NCI-H2081 treated with DMSO at 0.1 percent for 48 hours (cell line): ENCODE measurements around the gene TMIE.

Experiments
- DNase-seq: peaks from one replicate; lab custom pipeline; 2025; lab: John Stamatoyannopoulos, UW

The TMIE gene

GRCh38 chr3:46708401-46709156 is 7.4 kb downstream of the TMIE start:
- no peak for DNase-seq

GRCh38 chr3:46709157-46709654 is 8.0 kb downstream of the TMIE start:
- no peak for DNase-seq

- no peak for DNase-seq
Observed at GRCh38 chr3:46709721-46710120, 8.5 kb downstream of the TMIE start.

GRCh38 chr3:46710229-46710628 is 9.0 kb downstream of the TMIE start:
- DNase-seq, result no peak

- DNase-seq, result no peak
Observed at GRCh38 chr3:46710671-46711295, 9.6 kb downstream of the TMIE start.

- DNase-seq, result no peak
Observed at GRCh38 chr3:46711305-46711704, 10.1 kb downstream of the TMIE start.

GRCh38 chr3:46711760-46712159 is 10.6 kb downstream of the TMIE start:
- no peak for DNase-seq

- no peak for DNase-seq
Observed at GRCh38 chr3:46712191-46713049, 11.2 kb downstream of the TMIE start.

- DNase-seq, result no peak
Observed at GRCh38 chr3:46713050-46713897, 12.1 kb downstream of the TMIE start.

- DNase-seq, result no peak
Observed at GRCh38 chr3:46713898-46714552, 12.8 kb downstream of the TMIE start.

GRCh38 chr3:46714728-46715506 is 13.7 kb downstream of the TMIE start:
- DNase-seq, result no peak

GRCh38 chr3:46715507-46716175 is 14.4 kb downstream of the TMIE start:
- DNase-seq, result no peak

GRCh38 chr3:46716461-46717441 is 15.6 kb downstream of the TMIE start:
- DNase-seq, result no peak

- no peak for DNase-seq
Observed at GRCh38 chr3:46717447-46718231, 16.4 kb downstream of the TMIE start, which contains the start of gene PRSS50. PRSS50 (minus strand) TSS chr3:46717869; CDS start chr3:46717824, 45 bp downstream.

GRCh38 chr3:46719044-46719565 is 17.9 kb downstream of the TMIE start:
- DNase-seq, result no peak

GRCh38 chr3:46719735-46720271 is 18.6 kb downstream of the TMIE start:
- DNase-seq, result no peak

GRCh38 chr3:46721009-46721408 is 19.8 kb downstream of the TMIE start:
- no peak for DNase-seq
